ENCODE results near the gene SNU13. TPM values are rescaled to one million over a fixed set of nuclear protein-coding genes. Genes with fewer than 3 reads are reported as not detected.

The SNU13 gene
- polyA plus RNA-seq, 1 donor from 2014 or later = 192 TPM

DNA sequence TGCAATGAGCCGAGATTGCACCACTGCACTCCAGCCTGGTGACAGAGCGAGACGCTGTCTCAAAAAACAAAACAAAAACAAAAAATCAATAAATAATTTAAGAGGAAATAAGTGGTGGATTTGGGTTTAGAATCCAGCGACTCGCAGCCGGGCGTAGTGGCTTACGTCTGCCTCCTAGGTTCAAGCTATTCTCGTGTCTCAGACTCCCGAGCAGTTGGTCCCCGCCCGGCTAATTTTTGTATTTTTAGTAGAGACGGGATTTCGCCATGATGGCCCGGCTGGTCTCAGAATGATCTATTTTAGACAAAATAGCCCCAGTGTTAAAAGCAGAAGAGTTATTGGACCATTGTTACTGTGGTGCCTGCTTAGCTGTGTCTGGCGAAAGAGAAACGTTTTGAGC is 29.8 kb downstream of the SNU13 start:
- TF ChIP-seq, protein P1, sequence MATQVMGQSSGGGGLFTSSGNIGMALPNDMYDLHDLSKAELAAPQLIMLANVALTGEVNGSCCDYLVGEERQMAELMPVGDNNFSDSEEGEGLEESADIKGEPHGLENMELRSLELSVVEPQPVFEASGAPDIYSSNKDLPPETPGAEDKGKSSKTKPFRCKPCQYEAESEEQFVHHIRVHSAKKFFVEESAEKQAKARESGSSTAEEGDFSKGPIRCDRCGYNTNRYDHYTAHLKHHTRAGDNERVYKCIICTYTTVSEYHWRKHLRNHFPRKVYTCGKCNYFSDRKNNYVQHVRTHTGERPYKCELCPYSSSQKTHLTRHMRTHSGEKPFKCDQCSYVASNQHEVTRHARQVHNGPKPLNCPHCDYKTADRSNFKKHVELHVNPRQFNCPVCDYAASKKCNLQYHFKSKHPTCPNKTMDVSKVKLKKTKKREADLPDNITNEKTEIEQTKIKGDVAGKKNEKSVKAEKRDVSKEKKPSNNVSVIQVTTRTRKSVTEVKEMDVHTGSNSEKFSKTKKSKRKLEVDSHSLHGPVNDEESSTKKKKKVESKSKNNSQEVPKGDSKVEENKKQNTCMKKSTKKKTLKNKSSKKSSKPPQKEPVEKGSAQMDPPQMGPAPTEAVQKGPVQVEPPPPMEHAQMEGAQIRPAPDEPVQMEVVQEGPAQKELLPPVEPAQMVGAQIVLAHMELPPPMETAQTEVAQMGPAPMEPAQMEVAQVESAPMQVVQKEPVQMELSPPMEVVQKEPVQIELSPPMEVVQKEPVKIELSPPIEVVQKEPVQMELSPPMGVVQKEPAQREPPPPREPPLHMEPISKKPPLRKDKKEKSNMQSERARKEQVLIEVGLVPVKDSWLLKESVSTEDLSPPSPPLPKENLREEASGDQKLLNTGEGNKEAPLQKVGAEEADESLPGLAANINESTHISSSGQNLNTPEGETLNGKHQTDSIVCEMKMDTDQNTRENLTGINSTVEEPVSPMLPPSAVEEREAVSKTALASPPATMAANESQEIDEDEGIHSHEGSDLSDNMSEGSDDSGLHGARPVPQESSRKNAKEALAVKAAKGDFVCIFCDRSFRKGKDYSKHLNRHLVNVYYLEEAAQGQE (IDR thresholded peaks at IDR 0.05; ENCODE audit: borderline replicate concordance) = no peak
- TF ChIP-seq TAF1 (IDR thresholded peaks at IDR 0.05; ENCODE audit: low read depth) (no peak), MXI1 (conservative IDR thresholded peaks at IDR 0.05; ENCODE audit: poor library complexity, severe bottlenecking) (no peak), SMC3 (conservative IDR thresholded peaks at IDR 0.05; ENCODE audit: poor library complexity) (no peak), EZH2 (IDR thresholded peaks at IDR 0.05; ENCODE audit: borderline replicate concordance, insufficient read depth, low read length, poor library complexity, severe bottlenecking) (no peak), RAD21 (conservative IDR thresholded peaks at IDR 0.05) (no peak), POLR2AphosphoS5 (IDR thresholded peaks at IDR 0.05) (no peak), EP300 (conservative IDR thresholded peaks at IDR 0.05; ENCODE audit: poor library complexity, severe bottlenecking) (no peak)
- TF ChIP-seq, protein P2, sequence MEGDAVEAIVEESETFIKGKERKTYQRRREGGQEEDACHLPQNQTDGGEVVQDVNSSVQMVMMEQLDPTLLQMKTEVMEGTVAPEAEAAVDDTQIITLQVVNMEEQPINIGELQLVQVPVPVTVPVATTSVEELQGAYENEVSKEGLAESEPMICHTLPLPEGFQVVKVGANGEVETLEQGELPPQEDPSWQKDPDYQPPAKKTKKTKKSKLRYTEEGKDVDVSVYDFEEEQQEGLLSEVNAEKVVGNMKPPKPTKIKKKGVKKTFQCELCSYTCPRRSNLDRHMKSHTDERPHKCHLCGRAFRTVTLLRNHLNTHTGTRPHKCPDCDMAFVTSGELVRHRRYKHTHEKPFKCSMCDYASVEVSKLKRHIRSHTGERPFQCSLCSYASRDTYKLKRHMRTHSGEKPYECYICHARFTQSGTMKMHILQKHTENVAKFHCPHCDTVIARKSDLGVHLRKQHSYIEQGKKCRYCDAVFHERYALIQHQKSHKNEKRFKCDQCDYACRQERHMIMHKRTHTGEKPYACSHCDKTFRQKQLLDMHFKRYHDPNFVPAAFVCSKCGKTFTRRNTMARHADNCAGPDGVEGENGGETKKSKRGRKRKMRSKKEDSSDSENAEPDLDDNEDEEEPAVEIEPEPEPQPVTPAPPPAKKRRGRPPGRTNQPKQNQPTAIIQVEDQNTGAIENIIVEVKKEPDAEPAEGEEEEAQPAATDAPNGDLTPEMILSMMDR (IDR thresholded peaks at IDR 0.05; ENCODE audit: poor library complexity, severe bottlenecking) = no peak
- Histone ChIP-seq H3K9me2 (ENCODE audit: insufficient read depth, low read length) (no peaks in the 10 kb centered on the region), H3K36me3 (ENCODE audit: insufficient read depth, low read length) (peaks cover 7% of the 10 kb centered on the region), H3K79me2 (replicated peaks; ENCODE audit: insufficient read depth, low read length) (no peaks in the 10 kb centered on the region), H3K9me3 (ENCODE audit: low read length) (no peaks in the 10 kb centered on the region), H3K27ac (ENCODE audit: low read length) (no peak overlapping the region), H3K9ac (ENCODE audit: low read length) (no peak overlapping the region), H2AFZ (ENCODE audit: low read depth, low read length) (no peak overlapping the region), H3K27me3 (ENCODE audit: insufficient read depth, low read depth, low read length) (no peaks in the 10 kb centered on the region), H3K4me3 (ENCODE audit: low read length) (no peak overlapping the region), H4K20me1 (ENCODE audit: insufficient read depth) (no peaks in the 10 kb centered on the region), H3F3A (ENCODE audit: insufficient read depth, low read length, poor library complexity, severe bottlenecking) (no peaks in the 10 kb centered on the region), H3K4me2 (ENCODE audit: low read length) (no peak overlapping the region)

DNA sequence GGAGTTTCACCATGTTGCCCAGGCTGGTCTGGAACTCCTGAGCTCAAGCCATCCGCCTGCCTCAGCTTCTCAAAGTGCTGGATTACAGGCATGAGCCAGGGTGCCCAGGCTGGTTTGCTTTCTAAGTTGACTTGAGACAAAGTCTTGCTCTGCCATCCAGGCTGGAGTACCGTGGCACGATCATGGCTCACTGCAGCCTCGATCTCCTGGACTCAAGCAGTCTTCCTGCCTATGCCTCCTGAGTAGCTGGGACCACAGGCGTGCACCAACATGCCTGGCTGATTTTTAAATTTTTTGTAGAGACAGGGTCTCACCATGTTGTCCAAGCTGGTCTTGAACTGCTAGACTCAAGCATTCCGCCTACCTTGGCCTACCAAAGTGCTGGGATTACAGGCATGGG is 31.0 kb downstream of the SNU13 start:
- H4K20me1 ChIP-seq (ENCODE audit: insufficient read depth) = no peaks in the 10 kb centered on the region
- TF ChIP-seq RAD21 (conservative IDR thresholded peaks at IDR 0.05) (no peak), TAF1 (IDR thresholded peaks at IDR 0.05; ENCODE audit: low read depth) (no peak), EZH2 (IDR thresholded peaks at IDR 0.05; ENCODE audit: borderline replicate concordance, insufficient read depth, low read length, poor library complexity, severe bottlenecking) (no peak), POLR2AphosphoS5 (IDR thresholded peaks at IDR 0.05) (no peak), EP300 (conservative IDR thresholded peaks at IDR 0.05; ENCODE audit: poor library complexity, severe bottlenecking) (no peak), MXI1 (conservative IDR thresholded peaks at IDR 0.05; ENCODE audit: poor library complexity, severe bottlenecking) (no peak), SMC3 (conservative IDR thresholded peaks at IDR 0.05; ENCODE audit: poor library complexity) (no peak)
- TF ChIP-seq, protein P1 (IDR thresholded peaks at IDR 0.05; ENCODE audit: borderline replicate concordance) = no peak
- TF ChIP-seq, protein P2 (IDR thresholded peaks at IDR 0.05; ENCODE audit: poor library complexity, severe bottlenecking) = no peak
- no peaks in the 10 kb centered on the region for H3F3A ChIP-seq (ENCODE audit: insufficient read depth, low read length, poor library complexity, severe bottlenecking)
- H3K4me2 ChIP-seq (ENCODE audit: low read length) = no peak overlapping the region
- H3K79me2 ChIP-seq (replicated peaks; ENCODE audit: insufficient read depth, low read length) = no peaks in the 10 kb centered on the region
- H3K36me3 ChIP-seq (ENCODE audit: insufficient read depth, low read length) = peaks cover 10% of the 10 kb centered on the region
- no peaks in the 10 kb centered on the region for H3K27me3 ChIP-seq (ENCODE audit: insufficient read depth, low read depth, low read length)
- H2AFZ ChIP-seq (ENCODE audit: low read depth, low read length) = no peak overlapping the region
- no peaks in the 10 kb centered on the region for H3K9me3 ChIP-seq (ENCODE audit: low read length)
- H3K27ac ChIP-seq (ENCODE audit: low read length) = no peak overlapping the region
- no peak overlapping the region for H3K9ac ChIP-seq (ENCODE audit: low read length)
- no peak overlapping the region for H3K4me3 ChIP-seq (ENCODE audit: low read length)
- H3K9me2 ChIP-seq (ENCODE audit: insufficient read depth, low read length) = no peaks in the 10 kb centered on the region

Measured in neural cell (in vitro differentiated cells).